ENCODE data around the gene SMPDL3A. TPM values are rescaled to one million over a fixed set of nuclear protein-coding genes. Genes with fewer than 3 reads are reported as not detected.

The SMPDL3A gene
- total and polyA plus RNA-seq, 2 of the 13 experiments (the other 11 are each of a cell fraction or from before 2014, with no cell fraction given), result 7.8 to 17.3 TPM

GRCh38 chr6:122839472-122839871 lies 50.4 kb downstream of the SMPDL3A start (continued):
- TF ChIP-seq, protein P1, sequence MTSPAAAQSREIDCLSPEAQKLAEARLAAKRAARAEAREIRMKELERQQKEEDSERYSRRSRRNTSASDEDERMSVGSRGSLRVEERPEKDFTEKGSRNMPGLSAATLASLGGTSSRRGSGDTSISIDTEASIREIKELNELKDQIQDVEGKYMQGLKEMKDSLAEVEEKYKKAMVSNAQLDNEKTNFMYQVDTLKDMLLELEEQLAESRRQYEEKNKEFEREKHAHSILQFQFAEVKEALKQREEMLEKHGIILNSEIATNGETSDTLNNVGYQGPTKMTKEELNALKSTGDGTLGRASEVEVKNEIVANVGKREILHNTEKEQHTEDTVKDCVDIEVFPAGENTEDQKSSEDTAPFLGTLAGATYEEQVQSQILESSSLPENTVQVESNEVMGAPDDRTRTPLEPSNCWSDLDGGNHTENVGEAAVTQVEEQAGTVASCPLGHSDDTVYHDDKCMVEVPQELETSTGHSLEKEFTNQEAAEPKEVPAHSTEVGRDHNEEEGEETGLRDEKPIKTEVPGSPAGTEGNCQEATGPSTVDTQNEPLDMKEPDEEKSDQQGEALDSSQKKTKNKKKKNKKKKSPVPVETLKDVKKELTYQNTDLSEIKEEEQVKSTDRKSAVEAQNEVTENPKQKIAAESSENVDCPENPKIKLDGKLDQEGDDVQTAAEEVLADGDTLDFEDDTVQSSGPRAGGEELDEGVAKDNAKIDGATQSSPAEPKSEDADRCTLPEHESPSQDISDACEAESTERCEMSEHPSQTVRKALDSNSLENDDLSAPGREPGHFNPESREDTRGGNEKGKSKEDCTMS (CRISPR knock-in tag; conservative IDR thresholded peaks at IDR 0.05), result no peak
- TF ChIP-seq ZFP36 (IDR thresholded peaks at IDR 0.05; ENCODE audit: borderline replicate concordance, low read depth, low read length, partially characterized antibody) (no peak), ARHGAP35 (CRISPR knock-in tag; IDR thresholded peaks at IDR 0.05; ENCODE audit: borderline replicate concordance) (no peak), RXRB (CRISPR knock-in tag; IDR thresholded peaks at IDR 0.05; ENCODE audit: borderline replicate concordance) (no peak), TRAFD1 (CRISPR knock-in tag; IDR thresholded peaks at IDR 0.05; ENCODE audit: borderline replicate concordance) (no peak), BHLHE40 (IDR thresholded peaks at IDR 0.05; ENCODE audit: low read length) (no peak), ETS1 (CRISPR knock-in tag; IDR thresholded peaks at IDR 0.05) (no peak), SNAI1 (CRISPR knock-in tag; IDR thresholded peaks at IDR 0.05; ENCODE audit: borderline replicate concordance) (no peak), ZNF605 (CRISPR knock-in tag; IDR thresholded peaks at IDR 0.05) (no peak), SRF (IDR thresholded peaks at IDR 0.05; ENCODE audit: low read depth, low read length) (no peak), MTA3 (CRISPR knock-in tag; IDR thresholded peaks at IDR 0.05) (no peak), SYNCRIP (IDR thresholded peaks at IDR 0.05; ENCODE audit: insufficient read depth, low read depth, low read length) (no peak), MZF1 (CRISPR knock-in tag; IDR thresholded peaks at IDR 0.05; ENCODE audit: borderline replicate concordance) (no peak), KDM2A (CRISPR knock-in tag; IDR thresholded peaks at IDR 0.05; ENCODE audit: borderline replicate concordance, low read depth) (no peak), NAIF1 (CRISPR knock-in tag; IDR thresholded peaks at IDR 0.05; ENCODE audit: borderline replicate concordance) (no peak), RXRA (CRISPR knock-in tag; IDR thresholded peaks at IDR 0.05) (no peak)
- TF ChIP-seq, protein P2, sequence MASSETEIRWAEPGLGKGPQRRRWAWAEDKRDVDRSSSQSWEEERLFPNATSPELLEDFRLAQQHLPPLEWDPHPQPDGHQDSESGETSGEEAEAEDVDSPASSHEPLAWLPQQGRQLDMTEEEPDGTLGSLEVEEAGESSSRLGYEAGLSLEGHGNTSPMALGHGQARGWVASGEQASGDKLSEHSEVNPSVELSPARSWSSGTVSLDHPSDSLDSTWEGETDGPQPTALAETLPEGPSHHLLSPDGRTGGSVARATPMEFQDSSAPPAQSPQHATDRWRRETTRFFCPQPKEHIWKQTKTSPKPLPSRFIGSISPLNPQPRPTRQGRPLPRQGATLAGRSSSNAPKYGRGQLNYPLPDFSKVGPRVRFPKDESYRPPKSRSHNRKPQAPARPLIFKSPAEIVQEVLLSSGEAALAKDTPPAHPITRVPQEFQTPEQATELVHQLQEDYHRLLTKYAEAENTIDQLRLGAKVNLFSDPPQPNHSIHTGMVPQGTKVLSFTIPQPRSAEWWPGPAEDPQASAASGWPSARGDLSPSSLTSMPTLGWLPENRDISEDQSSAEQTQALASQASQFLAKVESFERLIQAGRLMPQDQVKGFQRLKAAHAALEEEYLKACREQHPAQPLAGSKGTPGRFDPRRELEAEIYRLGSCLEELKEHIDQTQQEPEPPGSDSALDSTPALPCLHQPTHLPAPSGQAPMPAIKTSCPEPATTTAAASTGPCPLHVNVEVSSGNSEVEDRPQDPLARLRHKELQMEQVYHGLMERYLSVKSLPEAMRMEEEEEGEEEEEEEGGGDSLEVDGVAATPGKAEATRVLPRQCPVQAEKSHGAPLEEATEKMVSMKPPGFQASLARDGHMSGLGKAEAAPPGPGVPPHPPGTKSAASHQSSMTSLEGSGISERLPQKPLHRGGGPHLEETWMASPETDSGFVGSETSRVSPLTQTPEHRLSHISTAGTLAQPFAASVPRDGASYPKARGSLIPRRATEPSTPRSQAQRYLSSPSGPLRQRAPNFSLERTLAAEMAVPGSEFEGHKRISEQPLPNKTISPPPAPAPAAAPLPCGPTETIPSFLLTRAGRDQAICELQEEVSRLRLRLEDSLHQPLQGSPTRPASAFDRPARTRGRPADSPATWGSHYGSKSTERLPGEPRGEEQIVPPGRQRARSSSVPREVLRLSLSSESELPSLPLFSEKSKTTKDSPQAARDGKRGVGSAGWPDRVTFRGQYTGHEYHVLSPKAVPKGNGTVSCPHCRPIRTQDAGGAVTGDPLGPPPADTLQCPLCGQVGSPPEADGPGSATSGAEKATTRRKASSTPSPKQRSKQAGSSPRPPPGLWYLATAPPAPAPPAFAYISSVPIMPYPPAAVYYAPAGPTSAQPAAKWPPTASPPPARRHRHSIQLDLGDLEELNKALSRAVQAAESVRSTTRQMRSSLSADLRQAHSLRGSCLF (CRISPR knock-in tag; IDR thresholded peaks at IDR 0.05; ENCODE audit: borderline replicate concordance), result no peak
- TF ChIP-seq, protein P3, sequence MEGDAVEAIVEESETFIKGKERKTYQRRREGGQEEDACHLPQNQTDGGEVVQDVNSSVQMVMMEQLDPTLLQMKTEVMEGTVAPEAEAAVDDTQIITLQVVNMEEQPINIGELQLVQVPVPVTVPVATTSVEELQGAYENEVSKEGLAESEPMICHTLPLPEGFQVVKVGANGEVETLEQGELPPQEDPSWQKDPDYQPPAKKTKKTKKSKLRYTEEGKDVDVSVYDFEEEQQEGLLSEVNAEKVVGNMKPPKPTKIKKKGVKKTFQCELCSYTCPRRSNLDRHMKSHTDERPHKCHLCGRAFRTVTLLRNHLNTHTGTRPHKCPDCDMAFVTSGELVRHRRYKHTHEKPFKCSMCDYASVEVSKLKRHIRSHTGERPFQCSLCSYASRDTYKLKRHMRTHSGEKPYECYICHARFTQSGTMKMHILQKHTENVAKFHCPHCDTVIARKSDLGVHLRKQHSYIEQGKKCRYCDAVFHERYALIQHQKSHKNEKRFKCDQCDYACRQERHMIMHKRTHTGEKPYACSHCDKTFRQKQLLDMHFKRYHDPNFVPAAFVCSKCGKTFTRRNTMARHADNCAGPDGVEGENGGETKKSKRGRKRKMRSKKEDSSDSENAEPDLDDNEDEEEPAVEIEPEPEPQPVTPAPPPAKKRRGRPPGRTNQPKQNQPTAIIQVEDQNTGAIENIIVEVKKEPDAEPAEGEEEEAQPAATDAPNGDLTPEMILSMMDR (CRISPR knock-in tag; IDR thresholded peaks at IDR 0.05), result peak; percentile 87
